PC-3 (cell line): ENCODE results near the gene CCN6.

Source experiments
- EZH2phosphoT487 ChIP-seq: fragments of 300-600 bp; sonication (generic); IDR thresholded peaks from 2 replicates; pipeline ENCODE4 v1.6.1; 2018; ENCODE audit warnings: mild to moderate bottlenecking, antibody characterized with exemption, low read length, borderline replicate concordance
- TF ChIP-seq, protein P1 (sequence below): fragments of 300-600 bp; sonication (generic); conservative IDR thresholded peaks from 2 replicates; pipeline ENCODE4 v1.5.1; 2017; ENCODE audit warnings: antibody characterized with exemption, low read depth, mild to moderate bottlenecking, low read length

DNA sequence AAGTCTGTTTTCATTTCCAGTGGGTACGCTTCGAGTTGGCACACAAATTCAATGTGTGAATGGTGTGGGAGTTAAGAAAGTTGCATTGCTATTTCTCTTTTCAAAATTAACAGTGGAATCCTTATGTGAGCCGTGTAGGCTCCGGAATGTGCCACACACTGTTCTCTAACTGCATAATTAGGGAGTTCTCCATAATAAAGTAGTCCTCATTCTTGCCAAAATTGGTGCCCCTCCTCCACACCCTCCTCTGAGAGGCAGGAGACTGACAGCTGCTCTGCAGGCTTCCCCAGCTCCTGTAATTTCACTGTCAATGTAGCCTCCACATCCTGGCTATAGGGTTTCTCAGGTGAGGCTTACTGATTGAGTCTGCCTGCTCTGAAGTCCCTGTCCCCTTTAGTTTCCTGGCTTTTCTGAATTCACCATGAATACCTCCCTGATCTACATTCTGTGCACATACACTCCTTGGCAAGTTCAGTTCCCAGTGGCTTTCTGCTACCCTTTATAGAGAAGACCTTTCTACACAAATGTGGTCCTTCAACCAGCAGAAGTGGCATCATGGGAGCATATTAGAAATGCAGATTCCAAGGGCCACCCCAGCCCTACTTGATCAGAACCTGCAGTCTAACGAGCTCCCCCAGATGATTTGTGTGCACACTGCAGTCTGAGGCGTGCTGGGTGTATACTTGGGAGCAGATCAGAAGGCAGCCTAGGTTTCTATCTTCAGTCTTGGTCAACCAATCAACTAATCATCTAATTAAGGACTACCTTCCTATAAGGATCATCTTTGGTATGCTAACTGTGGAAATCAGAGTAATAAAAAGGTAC is 19.9 kb upstream of the CCN6 start:
- TF ChIP-seq, protein P1, sequence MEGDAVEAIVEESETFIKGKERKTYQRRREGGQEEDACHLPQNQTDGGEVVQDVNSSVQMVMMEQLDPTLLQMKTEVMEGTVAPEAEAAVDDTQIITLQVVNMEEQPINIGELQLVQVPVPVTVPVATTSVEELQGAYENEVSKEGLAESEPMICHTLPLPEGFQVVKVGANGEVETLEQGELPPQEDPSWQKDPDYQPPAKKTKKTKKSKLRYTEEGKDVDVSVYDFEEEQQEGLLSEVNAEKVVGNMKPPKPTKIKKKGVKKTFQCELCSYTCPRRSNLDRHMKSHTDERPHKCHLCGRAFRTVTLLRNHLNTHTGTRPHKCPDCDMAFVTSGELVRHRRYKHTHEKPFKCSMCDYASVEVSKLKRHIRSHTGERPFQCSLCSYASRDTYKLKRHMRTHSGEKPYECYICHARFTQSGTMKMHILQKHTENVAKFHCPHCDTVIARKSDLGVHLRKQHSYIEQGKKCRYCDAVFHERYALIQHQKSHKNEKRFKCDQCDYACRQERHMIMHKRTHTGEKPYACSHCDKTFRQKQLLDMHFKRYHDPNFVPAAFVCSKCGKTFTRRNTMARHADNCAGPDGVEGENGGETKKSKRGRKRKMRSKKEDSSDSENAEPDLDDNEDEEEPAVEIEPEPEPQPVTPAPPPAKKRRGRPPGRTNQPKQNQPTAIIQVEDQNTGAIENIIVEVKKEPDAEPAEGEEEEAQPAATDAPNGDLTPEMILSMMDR, result no peak
- TF ChIP-seq EZH2phosphoT487, result no peak
